Measurements from ENCODE around the gene ESR1.
A peak's percentile ranks its signal among the peaks of the same experiment; 100 is the strongest.

Gene ESR1

DNA sequence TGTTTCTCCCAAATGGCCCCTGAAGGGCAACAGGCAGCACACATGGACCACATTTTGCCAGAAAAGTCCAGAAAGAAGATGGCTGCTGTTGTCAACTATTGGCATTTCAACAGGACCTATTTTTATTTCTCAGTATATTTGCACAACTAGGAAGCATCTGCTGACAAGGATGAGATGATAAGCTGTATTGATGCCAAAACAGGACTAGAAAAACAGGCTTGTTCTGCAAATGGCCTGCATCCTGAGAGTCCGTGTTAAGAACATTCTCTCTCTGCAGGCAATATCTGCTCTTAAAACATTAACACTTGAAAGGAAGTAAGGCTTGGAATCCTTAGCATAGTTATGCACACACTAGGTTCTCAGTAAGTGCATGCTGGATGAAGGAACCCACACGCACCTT is 283.7 kb downstream of the ESR1 start:
- no peak for DNase-seq

DNA sequence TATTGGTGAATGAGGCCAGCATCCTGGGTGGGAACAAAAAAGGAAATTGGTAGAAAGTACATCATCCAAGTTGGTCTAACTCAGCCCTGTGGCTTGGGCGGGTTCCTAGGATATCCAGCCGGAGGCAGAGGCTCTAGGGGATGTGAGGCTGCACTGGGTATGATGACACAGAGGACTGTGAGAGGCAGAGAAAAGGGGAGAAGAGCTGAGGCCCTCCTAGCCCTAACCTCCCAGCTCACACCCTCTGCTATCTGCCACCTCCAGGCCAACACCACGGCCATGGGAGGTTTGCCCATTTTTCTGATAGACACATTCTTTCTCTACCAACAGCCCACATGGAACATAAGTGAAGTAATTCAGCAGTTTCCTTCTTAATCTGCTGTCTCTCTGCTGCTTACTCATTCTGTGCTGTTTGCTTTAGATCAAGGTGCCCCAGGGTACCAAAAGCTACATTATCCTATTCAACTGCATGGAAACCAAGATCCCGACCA is 284.4 kb downstream of the ESR1 start:
- no peak for DNase-seq

DNA sequence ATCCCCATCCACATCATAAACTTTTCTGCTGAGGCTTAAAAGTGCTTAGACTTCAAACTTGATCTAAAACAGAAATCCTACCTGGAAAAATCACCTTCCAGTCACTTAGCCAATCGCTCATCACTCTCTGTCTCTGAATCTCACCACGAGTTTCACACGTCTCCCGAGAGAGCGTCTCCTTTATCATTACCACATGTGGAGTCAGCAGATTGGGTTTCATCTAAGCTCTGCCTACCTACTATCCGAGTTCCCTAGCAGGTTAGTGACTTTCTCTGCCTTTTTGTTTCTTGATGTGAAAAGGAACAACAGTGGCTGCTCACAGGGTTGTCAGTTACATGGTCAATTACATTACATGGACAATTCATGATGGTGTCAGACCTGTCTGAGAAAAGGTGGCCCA is 286.2 kb downstream of the ESR1 start:
- DNase-seq, result no peak

DNA sequence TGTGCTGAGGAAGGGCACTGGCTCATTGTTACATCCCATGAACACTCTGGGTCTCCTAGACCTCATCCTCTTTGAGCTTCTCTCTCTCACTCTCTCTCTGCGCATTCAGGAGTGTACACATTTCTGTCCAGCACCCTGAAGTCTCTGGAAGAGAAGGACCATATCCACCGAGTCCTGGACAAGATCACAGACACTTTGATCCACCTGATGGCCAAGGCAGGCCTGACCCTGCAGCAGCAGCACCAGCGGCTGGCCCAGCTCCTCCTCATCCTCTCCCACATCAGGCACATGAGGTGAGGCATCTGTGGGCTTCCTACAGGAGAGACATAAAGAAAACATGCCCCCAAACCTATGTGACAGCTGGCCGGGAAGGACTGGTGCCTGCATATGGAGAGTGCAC is 286.8 kb downstream of the ESR1 start:
- no peak for DNase-seq

DNA sequence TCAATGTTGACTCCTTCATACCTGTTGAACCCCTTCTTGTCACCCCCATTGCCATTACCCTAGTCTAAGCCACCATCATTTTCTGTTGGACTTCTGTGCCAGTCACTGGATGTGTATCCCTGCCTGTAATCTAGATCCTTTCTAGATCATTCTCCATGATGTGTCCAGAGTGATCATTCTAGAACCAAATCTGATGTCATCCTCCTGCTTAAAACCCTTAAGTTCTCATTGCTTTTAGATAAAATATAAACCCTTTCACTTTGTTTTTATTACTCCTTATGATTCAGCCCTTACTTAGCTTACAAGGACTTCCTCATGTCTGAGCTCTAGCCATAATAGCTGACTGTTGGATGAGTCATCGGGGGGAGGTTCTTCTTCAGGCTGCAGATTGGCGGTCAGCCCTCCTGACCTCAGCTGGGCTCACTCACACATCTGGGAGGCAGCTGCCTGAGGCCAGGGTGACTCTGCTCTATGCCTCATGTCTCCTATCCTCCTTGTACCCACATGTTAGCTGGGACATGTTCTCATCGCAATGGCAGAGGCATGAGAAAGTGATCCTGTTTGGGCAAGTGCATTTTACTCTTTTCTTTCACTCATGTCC is 287.6 kb downstream of the ESR1 start:
- DNase-seq, result peak in 1 of 58 donors; percentile 15

DNA sequence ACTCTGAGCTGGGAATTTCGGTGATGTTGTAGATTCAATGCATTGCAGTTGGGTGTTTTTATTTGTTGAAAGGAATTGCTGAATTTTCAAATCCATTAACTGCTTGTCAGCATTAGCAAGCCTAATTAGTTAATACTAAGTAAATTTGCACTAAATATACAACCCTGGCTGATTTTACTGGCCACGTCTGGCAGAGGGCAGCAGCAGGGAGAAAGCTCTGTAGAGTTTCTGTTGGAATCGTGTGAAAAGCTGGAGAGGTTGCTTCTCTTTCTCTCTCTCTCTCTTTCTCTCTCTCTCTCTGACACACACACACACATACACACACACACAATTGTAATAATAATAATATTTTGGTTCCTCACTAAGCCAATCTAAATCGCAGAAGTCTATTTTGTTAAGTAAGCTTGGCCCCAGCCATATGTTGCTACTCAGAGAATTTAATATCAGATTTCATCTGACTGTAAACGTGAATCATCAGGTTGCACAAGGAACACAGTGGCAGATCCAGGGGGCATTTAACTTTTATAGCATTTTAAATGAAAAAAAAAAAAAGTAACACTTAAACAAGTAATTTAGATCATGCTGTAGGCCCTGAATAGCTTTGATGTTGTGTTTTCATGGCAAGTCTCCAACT is 289.5 kb downstream of the ESR1 start:
- no peak for DNase-seq

DNA sequence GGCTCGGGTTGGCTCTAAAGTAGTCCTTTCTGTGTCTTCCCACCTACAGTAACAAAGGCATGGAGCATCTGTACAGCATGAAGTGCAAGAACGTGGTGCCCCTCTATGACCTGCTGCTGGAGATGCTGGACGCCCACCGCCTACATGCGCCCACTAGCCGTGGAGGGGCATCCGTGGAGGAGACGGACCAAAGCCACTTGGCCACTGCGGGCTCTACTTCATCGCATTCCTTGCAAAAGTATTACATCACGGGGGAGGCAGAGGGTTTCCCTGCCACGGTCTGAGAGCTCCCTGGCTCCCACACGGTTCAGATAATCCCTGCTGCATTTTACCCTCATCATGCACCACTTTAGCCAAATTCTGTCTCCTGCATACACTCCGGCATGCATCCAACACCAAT is 291.2 kb downstream of the ESR1 start:
- DNase-seq, result no peak

DNA sequence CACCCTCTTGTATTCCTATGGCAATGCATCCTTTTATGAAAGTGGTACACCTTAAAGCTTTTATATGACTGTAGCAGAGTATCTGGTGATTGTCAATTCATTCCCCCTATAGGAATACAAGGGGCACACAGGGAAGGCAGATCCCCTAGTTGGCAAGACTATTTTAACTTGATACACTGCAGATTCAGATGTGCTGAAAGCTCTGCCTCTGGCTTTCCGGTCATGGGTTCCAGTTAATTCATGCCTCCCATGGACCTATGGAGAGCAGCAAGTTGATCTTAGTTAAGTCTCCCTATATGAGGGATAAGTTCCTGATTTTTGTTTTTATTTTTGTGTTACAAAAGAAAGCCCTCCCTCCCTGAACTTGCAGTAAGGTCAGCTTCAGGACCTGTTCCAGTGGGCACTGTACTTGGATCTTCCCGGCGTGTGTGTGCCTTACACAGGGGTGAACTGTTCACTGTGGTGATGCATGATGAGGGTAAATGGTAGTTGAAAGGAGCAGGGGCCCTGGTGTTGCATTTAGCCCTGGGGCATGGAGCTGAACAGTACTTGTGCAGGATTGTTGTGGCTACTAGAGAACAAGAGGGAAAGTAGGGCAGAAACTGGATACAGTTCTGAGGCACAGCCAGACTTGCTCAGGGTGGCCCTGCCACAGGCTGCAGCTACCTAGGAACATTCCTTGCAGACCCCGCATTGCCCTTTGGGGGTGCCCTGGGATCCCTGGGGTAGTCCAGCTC is 292.1 kb downstream of the ESR1 start:
- no peak for DNase-seq

DNA sequence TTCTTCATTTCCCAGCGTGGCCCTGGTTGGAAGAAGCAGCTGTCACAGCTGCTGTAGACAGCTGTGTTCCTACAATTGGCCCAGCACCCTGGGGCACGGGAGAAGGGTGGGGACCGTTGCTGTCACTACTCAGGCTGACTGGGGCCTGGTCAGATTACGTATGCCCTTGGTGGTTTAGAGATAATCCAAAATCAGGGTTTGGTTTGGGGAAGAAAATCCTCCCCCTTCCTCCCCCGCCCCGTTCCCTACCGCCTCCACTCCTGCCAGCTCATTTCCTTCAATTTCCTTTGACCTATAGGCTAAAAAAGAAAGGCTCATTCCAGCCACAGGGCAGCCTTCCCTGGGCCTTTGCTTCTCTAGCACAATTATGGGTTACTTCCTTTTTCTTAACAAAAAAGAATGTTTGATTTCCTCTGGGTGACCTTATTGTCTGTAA is 292.7 kb downstream of the ESR1 start:
- no peak for DNase-seq

DNA sequence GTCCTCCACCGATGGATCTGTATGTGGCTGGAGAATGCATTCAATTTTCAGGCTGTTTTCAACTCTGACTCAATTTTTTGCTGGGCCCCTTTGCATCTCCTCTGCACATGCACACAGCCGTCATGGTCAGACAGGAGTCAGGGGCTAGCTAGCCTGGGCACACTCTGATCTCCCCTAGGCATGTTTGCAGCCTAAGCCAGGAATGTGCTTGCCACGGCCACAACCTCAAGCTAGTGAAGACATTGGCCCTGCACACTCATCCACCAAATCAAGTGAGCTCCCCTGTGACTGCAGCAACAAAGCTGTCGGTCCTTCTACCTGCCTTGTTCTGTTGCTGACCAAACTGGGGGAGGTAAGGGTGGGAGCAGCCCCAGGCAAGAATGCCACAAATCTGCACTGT is 300.5 kb downstream of the ESR1 start:
- DNase-seq, result no peak

DNA sequence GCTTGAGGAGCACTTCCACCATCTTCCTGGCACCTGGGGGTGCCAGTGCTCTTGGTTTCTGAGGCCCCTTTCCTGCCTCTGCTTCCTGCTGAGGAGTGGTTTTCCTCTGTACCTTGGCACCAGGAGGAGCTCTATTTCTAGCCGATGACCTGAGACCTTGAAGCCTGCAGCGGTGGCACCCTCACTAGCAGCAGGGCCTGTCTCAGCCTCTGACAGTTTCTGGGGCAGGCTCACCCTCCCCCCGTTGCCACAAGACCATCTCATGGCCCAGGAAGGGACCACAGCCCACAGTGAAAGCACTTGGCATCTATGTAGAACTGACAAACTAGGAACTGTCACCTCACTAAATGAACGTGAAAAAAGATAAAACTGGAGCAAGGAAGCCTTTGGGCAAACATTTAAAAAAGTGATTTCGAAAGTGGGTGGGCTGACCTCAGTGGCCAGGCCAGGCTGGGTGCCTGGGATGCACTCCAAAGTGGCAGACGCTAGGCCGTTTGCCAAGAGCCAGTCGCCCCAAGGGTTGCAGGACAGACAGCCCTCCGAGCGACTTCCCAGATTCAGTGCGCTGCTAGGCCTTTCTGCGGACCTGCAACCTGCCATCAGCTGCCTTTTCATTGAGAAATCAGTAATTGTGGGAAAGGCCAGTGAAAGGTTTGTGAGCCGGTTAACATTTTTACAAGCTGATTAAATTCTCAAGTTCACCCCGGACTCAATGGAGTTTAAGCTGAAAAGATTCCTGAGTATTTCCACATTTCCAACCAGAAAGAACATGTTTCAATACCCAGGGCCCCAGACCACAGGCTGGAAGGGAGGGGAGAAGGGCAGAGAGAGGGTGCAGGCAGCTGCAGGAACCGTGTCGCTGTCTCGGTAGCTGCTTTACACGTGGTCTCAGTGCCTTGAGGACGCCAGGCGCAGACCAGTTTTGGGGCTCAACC is 303.7 kb downstream of the ESR1 start:
- peak in 7 of 58 donors; percentile 7 to 31 (median 13) for DNase-seq

DNA sequence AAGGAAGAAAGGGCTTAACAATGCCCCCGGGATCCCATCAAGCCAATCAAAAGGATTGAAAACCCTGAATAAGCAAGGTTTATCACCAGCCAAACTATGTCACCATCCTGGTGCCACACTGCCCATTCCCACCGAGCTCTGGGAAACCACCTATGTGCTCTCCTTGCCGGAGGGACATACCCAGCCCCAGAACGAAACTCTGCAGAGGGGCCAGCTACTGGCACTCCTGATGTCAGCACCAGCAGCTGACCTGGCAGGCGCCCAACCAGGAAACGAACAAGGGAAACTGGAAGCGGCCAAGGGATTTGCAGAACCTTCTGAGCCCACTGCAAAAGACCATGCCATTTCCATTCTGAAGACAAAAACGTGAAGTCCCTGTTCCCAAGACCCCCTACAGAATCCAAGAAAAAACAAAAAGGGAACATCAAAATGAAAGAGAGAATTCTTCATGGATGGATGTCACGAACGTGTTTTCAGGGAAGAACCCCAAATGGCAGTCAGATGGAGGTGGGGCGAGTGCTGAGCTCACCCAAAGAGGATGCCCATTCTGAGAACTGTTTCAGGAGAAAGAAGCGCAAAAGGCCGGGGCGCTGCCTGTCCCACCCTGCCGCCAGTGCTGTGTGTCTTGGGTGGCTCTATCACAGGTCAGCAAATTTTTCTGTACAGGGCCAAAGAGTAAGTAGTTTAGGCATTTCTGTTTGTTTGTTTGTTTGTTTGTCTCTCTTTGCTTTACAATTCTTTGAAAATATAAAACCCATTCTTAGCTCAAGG is 305.2 kb downstream of the ESR1 start:
- peak in 22 of 58 donors; percentile 6 to 67 (median 19) for DNase-seq

DNA sequence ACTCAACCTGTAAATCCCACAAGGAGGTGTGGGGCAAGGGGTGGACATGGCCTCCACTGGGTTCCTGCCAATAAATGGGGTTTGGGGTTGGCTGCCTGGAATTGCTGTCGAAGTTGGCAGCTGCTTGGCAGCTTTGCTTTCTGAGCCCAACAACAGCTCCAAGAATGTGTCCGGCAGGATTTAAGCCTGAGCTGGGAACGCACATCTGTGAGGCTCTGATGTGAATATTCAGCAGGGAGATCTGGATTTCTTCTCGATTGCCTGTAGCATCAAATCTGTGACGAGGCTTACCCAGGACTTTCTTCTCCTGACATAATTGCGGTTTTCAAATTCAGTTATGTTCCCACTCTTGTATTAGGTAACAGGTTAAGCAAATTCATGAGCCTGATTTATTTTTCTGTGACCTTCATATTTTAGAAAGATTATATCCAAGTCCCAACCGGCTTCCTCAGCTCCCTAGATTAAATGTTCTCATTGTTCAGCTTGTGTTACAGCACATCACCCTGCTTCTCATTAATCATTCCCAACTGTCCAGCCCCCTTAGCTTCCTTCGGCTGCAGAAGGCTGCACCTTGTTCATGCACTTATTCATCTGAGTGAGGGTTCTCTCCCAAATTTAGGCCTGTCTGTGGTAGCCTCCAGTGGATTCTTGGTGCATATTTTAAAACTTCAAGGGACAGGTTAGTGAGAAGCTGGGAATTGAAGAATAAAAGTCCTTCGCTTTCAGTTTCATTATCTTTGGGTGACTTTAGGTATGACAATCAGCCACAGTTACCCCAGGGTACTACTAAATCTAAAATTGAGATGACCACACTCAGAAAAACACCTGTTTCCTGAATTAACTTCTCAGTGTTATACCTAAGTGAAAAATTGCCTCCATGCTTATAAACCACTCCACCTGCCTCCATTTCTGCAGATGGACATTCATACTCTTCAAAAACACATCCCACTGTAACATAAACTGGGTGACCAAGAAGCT is 310.0 kb downstream of the ESR1 start:
- DNase-seq, result peak in 1 of 58 donors; percentile 7

DNA sequence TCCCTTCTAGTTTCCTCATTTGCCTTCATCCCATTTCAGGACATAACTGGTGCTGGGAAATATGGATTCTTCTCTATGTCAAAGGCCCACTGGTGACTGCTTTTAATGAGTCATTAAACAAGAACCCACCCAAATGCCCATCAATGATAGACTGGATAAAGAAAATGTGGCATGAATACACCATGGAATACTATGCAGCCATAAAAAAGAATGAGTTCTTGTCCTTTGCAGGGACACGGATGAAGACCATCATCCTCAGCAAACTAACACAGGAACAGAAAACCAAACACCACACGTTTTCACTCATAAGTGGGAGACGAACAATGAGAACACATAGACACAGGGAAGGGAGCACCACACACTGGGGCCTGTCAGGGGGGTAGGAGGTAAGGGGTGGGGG is 310.7 kb downstream of the ESR1 start:
- no peak for DNase-seq

DNA sequence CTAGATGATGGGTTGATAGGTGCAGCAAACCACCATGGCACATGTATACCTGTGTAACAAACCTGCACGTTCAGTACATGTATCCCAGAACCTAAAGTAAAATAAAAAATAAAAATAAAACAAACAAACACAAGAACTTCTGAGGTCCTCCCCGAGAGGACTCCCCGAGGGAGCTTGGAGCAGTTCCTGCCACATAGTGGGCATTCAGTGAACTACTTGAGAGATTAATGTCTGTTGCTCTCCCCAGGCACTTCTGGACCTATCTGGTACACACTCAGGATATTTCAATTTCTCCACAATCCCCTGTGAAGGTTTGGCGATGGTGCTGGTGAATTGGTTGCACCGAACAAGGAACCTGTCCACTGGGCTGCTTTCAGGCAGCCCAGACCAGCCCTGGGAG is 311.2 kb downstream of the ESR1 start:
- DNase-seq, result no peak

DNA sequence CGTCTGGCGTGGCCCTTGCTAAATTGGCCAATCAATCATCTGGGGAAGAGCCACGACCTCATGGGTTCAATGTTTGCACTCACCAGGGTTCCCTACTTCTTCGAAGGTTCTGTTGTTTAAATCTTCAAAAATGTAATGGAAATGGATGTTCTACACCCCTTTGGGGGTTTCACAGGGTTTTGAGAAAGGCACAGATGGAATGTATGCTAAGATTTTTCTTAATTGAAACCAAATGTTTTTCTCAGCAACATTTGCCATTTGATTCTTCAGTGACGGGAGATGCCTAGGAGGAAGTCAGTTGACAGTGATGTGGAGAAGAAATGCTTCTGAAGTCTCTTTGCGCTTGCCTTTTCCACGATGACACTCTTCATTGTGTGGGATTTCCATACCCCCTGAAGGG is 312.3 kb downstream of the ESR1 start:
- no peak for DNase-seq

DNA sequence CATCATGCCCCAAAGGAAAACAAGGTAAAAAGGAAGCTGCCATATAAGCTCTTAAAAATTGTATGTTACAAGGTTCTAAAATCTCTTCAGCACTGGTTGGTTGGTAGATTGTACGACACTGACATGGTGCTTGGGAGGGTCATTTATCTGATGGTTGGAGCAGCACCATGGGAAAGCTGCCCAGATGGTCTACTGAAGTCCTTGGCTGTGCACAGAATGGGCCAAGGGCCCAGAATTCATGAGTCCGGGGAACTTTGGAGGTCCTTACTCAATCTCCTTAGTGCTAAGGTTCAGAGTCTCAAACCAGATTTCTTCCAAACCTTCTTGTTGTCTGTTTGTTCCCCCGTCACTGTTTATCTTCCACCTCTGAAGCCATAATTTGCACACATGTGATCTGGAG is 314.4 kb downstream of the ESR1 start:
- no peak for DNase-seq

DNA sequence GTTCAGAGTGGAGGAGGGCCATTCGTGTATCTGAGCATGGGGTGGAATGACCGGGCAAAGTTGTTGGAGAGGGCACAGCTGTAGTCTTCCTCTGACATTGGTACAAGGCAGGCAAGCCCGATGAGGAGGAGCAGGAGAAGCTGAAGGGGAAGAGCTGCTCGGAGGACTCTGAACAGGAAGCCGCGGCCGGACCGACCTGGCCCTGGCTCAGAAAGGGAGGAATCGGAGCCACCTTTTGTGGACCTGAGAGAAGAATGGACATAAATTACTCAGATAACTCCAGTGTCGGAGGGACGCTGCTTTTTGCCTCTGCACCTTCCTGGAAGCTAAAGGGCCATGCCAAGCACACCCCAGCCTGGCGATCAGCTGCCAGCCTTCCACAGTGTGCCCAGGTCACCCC is 315.0 kb downstream of the ESR1 start:
- no peak for DNase-seq

DNA sequence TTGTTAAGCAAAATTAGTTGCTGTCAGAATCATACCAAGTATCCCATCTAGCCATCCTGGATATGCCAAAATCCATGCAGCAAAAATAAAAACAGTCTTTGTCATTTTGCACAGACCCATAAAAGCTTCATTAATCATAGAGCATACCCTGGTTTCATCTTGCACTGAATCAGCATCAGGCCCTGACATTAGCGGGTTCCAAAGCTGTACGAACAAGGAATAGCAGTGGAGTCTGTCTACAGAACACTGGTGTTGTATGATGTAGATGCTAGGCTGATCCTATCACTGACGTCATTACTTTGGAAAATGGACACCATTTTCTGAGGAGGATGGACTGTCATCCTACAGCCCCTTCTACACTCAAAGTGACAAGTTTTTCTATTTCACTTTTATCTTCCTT is 315.6 kb downstream of the ESR1 start:
- DNase-seq, result no peak

All from anterior cingulate cortex (tissue), 58 donors.